PC-9 (cell line): ENCODE results near the gene TBC1D26. TPM values are rescaled to one million over a fixed set of nuclear protein-coding genes. Genes with fewer than 3 reads are reported as not detected.
"Not testable (repeated sequence)": the region's sequence is repeated elsewhere in the genome, so short reads cannot be mapped to it uniquely, and the experiment has no call there.

ENCODE experiments used
- Bru-seq: library from RNA; stranded (reverse); fragments of 400-500 nt; gene quantifications from one replicate; lab custom pipeline; 2021; lab: Mats Ljungman, UMichigan
- BruChase-seq, 2 experiments: library from RNA; stranded (reverse); fragments of 400-500 nt; gene quantifications; one replicate each; lab custom pipeline; 2021; lab: Mats Ljungman, UMichigan
- BruUV-seq: library from RNA; stranded (reverse); fragments of 400-500 nt; replicated peaks from 2 replicates; lab custom pipeline; 2021; lab: Mats Ljungman, UMichigan
- CTCF ChIA-PET: fragments of 300-600 bp; sonication (Branson Sonifier 250); formaldehyde crosslinking; loops from one replicate; lab custom pipeline; 2022; ENCODE audit warnings: antibody characterized with exemption; lab: Charles Lee
- POLR2A ChIA-PET: fragments of 300-600 bp; sonication (Branson Sonifier 250); formaldehyde crosslinking; loops from one replicate; lab custom pipeline; 2022; ENCODE audit warnings: antibody characterized with exemption; ENCODE audit not compliant: unreplicated experiment; lab: Charles Lee
- DNase-seq, 2 experiments: peaks; one replicate each; pipeline versions ENCODE4 v3.0.0 to v3.0.0-alpha.2; 2015 to 2022; ENCODE audit warnings: mixed read lengths in 1 of 2
- H2AFZ ChIP-seq: fragments of 200-600 bp; sonication (generic); 2 replicates; pipeline ENCODE4 v1.8.1; 2017; ENCODE audit warnings: antibody characterized with exemption
- H3F3A ChIP-seq: fragments of 200-600 bp; sonication (generic); 2 replicates; pipeline ENCODE4 v1.8.1; 2017; ENCODE audit warnings: antibody characterized with exemption, mild to moderate bottlenecking, low read depth; ENCODE audit not compliant: insufficient read depth
- H3K27ac ChIP-seq: fragments of 200-600 bp; sonication (generic); 2 replicates; pipeline ENCODE4 v1.6.1; 2016; ENCODE audit warnings: mixed run types
- H3K27me3 ChIP-seq: fragments of 200-600 bp; sonication (generic); 2 replicates; pipeline ENCODE4 v1.6.1; 2016; ENCODE audit warnings: low read depth, mixed run types; ENCODE audit not compliant: insufficient read depth
- H3K36me3 ChIP-seq: fragments of 200-600 bp; sonication (generic); 2 replicates; pipeline ENCODE4 v1.6.1; 2016; ENCODE audit warnings: low read depth, mixed run types
- H3K4me1 ChIP-seq: fragments of 200-600 bp; sonication (generic); replicated peaks from 2 replicates; pipeline ENCODE4 v1.6.1; 2016; ENCODE audit warnings: mixed run types; ENCODE audit not compliant: insufficient read depth
- H3K4me2 ChIP-seq: fragments of 200-600 bp; sonication (generic); 2 replicates; pipeline ENCODE4 v1.6.1; 2017; ENCODE audit warnings: mixed run types
- H3K4me3 ChIP-seq: fragments of 200-600 bp; sonication (generic); 2 replicates; pipeline ENCODE4 v1.6.1; 2016; ENCODE audit warnings: mixed run types
- H3K79me2 ChIP-seq: fragments of 200-600 bp; sonication (generic); 2 replicates; pipeline ENCODE4 v1.6.1; 2017; ENCODE audit warnings: low read depth, mixed run types
- H3K9me2 ChIP-seq: fragments of 200-600 bp; sonication (generic); 2 replicates; pipeline ENCODE4 v1.8.1; 2017; ENCODE audit warnings: mild to moderate bottlenecking; ENCODE audit not compliant: insufficient read depth
- H3K9me3 ChIP-seq: fragments of 200-600 bp; sonication (generic); 2 replicates; pipeline ENCODE4 v1.8.1; 2016; ENCODE audit warnings: low read depth; ENCODE audit not compliant: insufficient read depth
- H4K20me1 ChIP-seq: fragments of 200-600 bp; sonication (generic); 2 replicates; pipeline ENCODE4 v1.8.1; 2017; ENCODE audit not compliant: insufficient read depth
- intact Hi-C: fragments of 100-400 bp; cut with micrococcal nuclease; formaldehyde crosslinking; loops from one replicate; pipeline ENCODE4 v1.10.0; 2022; ENCODE audit not compliant: unreplicated experiment
- long read RNA-seq: library from polyadenylated mRNA; stranded (forward); transcript quantifications from one replicate; pipeline ENCODE4 v2.0.0, GENCODE V29; 2022
- total RNA-seq: library from RNA; stranded (reverse); gene quantifications from 2 replicates; pipeline ENCODE4 v1.2.3, GENCODE V29; 2021
- TF ChIP-seq, protein P1 (sequence below): fragments of 200-600 bp; sonication (generic); conservative IDR thresholded peaks from 2 replicates; pipeline ENCODE4 v1.6.1; 2017; ENCODE audit warnings: mixed run types, antibody characterized with exemption, mild to moderate bottlenecking, moderate library complexity

The TBC1D26 gene
- 0.55 and 0.85 TPM in 2 replicates for total RNA-seq
- Bru-seq, nascent RNA = not detected
- BruChase-seq, experiment 1, labeled RNA remaining after a 2-hour chase = percentile 27 among the genes with signal in this experiment
- BruChase-seq, experiment 2, labeled RNA remaining after a 6-hour chase = percentile 0 among the genes with signal in this experiment
- long read RNA-seq, partial matches to known transcripts = 0 of 1 reads
- long read RNA-seq, other reads (novel, unspliced or antisense) = 1 of 1 reads

DNA sequence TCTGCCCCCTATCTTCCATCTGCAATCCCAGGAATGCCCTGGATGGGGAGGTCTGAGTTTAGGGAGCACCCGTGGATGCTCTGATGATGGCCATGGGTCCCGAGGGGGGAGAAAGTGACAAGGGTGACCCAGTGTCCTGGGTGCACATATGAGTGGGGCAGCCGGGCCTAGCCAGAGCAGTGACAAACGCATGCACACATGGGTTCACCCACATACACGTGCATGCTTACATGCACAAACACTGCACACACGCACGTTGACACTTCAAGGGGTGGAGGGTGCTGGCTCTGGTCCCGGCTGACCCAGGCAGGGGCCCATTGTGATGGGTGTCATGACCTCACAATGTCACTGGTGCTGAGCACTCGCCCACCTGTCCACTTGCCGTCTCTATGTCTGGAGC lies at the start of gene TBC1D26:
TBC1D26 (plus strand) TSS at position 384 of the 400 bp plus-strand sequence. CDS start 3,066 bp downstream, outside the sequence.
- H3K4me2 ChIP-seq, H3K4me3 ChIP-seq, H3K4me1 ChIP-seq, POLR2A ChIA-PET, CTCF ChIA-PET, H3K9me3 ChIP-seq, intact Hi-C loops, H3K36me3 ChIP-seq, H3F3A ChIP-seq, H4K20me1 ChIP-seq, H3K79me2 ChIP-seq, H3K27ac ChIP-seq, H3K9me2 ChIP-seq, BruUV-seq, H2AFZ ChIP-seq, DNase-seq, H3K27me3 ChIP-seq: not testable (repeated sequence)

DNA sequence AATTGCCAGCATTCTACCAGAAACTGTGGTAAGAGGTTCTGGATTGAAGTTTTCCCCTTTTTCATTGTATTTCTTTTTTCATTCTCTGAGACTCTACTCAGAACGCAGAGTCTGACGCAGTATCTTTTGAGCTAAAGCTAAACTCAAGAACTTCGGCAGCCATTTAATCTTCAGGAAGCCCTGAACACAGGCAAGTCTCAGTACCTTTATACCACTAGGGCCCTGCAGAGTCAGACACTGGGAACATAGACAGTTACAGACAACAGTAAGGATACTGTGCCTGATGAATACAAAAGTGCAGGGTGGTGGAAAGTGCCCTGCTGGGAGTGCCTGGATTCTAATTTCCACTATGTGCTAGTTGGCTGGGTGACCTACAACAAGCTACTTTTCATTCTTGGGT lies 48.9 kb upstream of the TBC1D26 start:
- H3K79me2 ChIP-seq, H3K27ac ChIP-seq, DNase-seq, H3K9me2 ChIP-seq, CTCF ChIA-PET, H3K36me3 ChIP-seq, H3K4me1 ChIP-seq, BruUV-seq, H4K20me1 ChIP-seq, H3K27me3 ChIP-seq, intact Hi-C loops, H3F3A ChIP-seq, H2AFZ ChIP-seq, POLR2A ChIA-PET, H3K9me3 ChIP-seq: not testable (repeated sequence)
- H3K4me2 ChIP-seq = peak overlapping the region; percentile 82
- peak overlapping the region; percentile 75; the same call in 1 of the 2 replicates for H3K4me3 ChIP-seq

DNA sequence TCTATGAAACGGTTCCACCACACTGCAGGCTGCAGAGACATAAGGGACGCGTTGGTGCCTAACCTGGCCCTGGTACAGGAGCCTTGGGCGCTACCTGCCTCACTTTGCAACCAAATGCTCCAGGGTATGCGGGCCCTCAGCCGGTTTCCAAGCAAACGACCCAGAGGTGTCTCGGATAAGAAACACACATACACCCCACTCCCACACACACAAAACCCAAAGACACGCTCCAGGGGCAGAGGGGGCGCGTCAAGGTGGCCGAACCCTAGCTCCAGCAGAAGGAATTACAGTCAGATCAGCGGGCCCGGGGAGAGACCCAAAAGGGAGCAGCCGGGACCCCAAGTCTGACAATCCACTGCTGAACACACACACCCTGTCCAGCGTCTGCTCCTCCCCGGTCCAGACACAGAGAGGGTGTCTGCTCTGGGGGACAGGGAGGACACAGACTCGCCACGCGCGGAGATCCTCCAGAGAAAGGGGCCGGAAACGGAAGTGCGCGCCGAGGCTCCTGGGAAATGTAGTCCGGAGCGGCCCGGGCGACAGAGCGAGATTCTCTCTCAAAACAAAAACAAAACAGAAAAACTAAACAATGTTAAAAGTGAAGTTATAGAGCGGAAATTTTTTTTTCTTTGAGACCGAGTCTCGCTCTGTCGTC lies 48.1 kb upstream of the TBC1D26 start, which contains the start of gene TRIM16:
TRIM16 (minus strand) TSS at position 488 of the 655 bp plus-strand sequence. CDS start 32,702 bp downstream, outside the sequence.
- peak within 1 kb of the TSS; percentile 82 for H3K4me2 ChIP-seq
- H3K4me1 ChIP-seq, H3F3A ChIP-seq, CTCF ChIA-PET, H3K27me3 ChIP-seq, H3K9me3 ChIP-seq, H4K20me1 ChIP-seq, H3K79me2 ChIP-seq, H3K9me2 ChIP-seq, H3K36me3 ChIP-seq, intact Hi-C loops: not testable (repeated sequence)
- BruUV-seq = TSS peak; percentile 74
- H2AFZ ChIP-seq = peak within 1 kb of the TSS; percentile 84
- POLR2A ChIA-PET = interaction anchor here (0.7 kb wide), 1 partner anchor 9 kb away, joined by 3 read pairs; no protein-coding TSS in a partner anchor
- H3K4me3 ChIP-seq = peak within 1 kb of the TSS; percentile 75
- 0 out of 2 replicates have a peak within 1 kb of the TSS, but pooled peaks have one; percentile 6 for H3K27ac ChIP-seq
- TF ChIP-seq, protein P1, sequence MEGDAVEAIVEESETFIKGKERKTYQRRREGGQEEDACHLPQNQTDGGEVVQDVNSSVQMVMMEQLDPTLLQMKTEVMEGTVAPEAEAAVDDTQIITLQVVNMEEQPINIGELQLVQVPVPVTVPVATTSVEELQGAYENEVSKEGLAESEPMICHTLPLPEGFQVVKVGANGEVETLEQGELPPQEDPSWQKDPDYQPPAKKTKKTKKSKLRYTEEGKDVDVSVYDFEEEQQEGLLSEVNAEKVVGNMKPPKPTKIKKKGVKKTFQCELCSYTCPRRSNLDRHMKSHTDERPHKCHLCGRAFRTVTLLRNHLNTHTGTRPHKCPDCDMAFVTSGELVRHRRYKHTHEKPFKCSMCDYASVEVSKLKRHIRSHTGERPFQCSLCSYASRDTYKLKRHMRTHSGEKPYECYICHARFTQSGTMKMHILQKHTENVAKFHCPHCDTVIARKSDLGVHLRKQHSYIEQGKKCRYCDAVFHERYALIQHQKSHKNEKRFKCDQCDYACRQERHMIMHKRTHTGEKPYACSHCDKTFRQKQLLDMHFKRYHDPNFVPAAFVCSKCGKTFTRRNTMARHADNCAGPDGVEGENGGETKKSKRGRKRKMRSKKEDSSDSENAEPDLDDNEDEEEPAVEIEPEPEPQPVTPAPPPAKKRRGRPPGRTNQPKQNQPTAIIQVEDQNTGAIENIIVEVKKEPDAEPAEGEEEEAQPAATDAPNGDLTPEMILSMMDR = peak; percentile 37; the same call in 1 of the 2 replicates
- peak in 1 of 2 experiments; percentile 71 for DNase-seq

DNA sequence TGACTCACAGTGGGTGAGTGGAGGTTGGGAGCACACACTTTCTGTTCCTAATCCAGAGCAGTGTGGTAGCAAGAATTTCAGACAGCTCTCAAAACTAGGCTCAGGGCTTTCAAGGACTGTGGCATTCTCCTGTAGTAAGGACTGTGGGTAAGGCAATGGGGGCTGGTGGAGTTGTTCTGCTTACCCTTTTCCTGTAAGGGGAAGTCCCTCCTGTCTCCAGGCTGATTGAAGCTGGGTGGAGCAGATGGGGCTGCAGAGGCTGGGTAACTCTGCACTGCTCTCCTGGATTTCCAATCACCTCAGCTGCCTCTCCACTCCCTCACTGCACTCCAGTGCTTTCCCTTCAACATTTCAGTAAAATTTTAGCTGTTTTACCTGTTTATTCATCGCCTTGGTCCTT lies 44.6 kb upstream of the TBC1D26 start:
- H3K4me2 ChIP-seq, H3F3A ChIP-seq, POLR2A ChIA-PET, CTCF ChIA-PET, H3K27ac ChIP-seq, H3K9me2 ChIP-seq, H3K27me3 ChIP-seq, H3K36me3 ChIP-seq, H3K9me3 ChIP-seq, H3K79me2 ChIP-seq, BruUV-seq, H3K4me3 ChIP-seq, intact Hi-C loops, DNase-seq, H3K4me1 ChIP-seq, H4K20me1 ChIP-seq, H2AFZ ChIP-seq: not testable (repeated sequence)

DNA sequence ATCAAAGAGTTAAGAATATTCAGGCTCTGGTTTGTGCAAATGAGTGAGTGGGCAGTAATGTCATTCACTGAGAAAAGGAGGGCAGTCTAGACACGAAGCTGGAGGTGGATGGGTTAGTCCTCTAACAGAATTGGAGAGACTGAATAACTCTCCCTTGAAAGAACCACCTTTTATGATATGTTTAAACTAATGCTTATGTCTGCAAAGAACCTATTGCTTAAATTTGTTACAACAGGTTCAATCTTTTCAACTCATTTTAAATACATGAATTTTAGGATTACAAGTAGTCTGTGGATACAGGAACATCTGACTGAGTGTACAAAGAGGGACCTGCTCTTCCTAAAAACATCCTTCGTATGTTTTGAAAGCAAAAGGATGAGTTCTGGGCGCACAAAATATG lies 33.1 kb upstream of the TBC1D26 start:
- POLR2A ChIA-PET = interaction anchor here (0.6 to 1.7 kb wide), 5 partner anchors 40 to 465 kb away, joined by 3 to 13 read pairs (median 7); no protein-coding TSS in a partner anchor
- intact Hi-C loops = loop anchor here (5.0 kb wide), 1 partner anchor 42 kb away; no protein-coding TSS in a partner anchor

DNA sequence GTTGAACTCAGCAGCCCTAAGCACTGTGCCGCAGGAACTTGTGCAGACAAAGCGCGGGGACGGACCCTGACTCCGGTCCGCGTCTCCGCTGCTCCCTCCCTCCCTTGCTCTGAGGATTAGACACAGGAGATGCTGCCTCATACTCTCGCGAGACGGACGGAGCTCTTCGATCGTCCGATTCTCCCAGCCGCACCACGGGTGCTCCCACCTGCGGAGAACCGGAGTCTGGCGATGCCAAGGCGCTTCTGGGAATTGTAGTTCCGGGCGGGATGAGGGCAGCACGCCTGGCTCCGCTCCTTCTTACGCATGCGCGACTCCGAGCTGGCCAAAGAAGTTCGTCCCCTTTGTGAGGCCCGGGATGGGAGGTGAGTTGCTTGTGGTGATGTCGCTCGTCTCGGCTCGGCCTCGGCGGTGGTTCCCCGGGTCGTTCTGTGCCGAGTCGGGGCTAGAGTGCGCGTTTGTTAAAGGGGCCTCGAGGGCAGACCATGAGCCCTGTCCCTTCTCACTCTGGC lies 32.6 kb upstream of the TBC1D26 start, which contains the start of gene ZNF286A:
ZNF286A (plus strand) TSS at position 340 of the 512 bp plus-strand sequence. CDS start 578 bp downstream, outside the sequence.
- H3F3A ChIP-seq, H3K36me3 ChIP-seq, H3K79me2 ChIP-seq, H3K9me2 ChIP-seq, H3K4me1 ChIP-seq, H3K27me3 ChIP-seq, BruUV-seq, CTCF ChIA-PET, H4K20me1 ChIP-seq, H3K27ac ChIP-seq, H3K9me3 ChIP-seq: not testable (repeated sequence)
- Histone ChIP-seq H2AFZ (peak within 1 kb of the TSS; percentile 43; the same call in 1 of the 2 replicates), H3K4me2 (peak within 1 kb of the TSS; percentile 72), H3K4me3 (peak within 1 kb of the TSS; percentile 54)
- POLR2A ChIA-PET = interaction anchor here (0.6 to 1.7 kb wide), 5 partner anchors 40 to 464 kb away, joined by 3 to 13 read pairs (median 7); no protein-coding TSS in a partner anchor
- intact Hi-C loops = loop anchor here (5.0 kb wide), 1 partner anchor 42 kb away; no protein-coding TSS in a partner anchor
- peak; percentile 94 to 99 for DNase-seq

More for the DNA sequence above, 33.1 kb upstream of the TBC1D26 start:
- H2AFZ ChIP-seq = peak overlapping the region; percentile 43; the same call in 1 of the 2 replicates
- H3K4me3 ChIP-seq = peak overlapping the region; percentile 54; the same call in 1 of the 2 replicates
- BruUV-seq = TSS peak; percentile 91
- CTCF ChIA-PET, H3K4me1 ChIP-seq, H3F3A ChIP-seq, H3K27ac ChIP-seq, H3K9me3 ChIP-seq, H3K27me3 ChIP-seq, H3K36me3 ChIP-seq, H3K79me2 ChIP-seq, H3K9me2 ChIP-seq, DNase-seq, H4K20me1 ChIP-seq: not testable (repeated sequence)
- H3K4me2 ChIP-seq = peak overlapping the region; percentile 72
